HCT116 (cell line): ENCODE data around the gene GNAS. TPM values are rescaled to one million over a fixed set of nuclear protein-coding genes. Genes with fewer than 3 reads are reported as not detected.

ENCODE experiments used
- ATAC-seq: fragments of 200-7000 bp; cut with Tn5 transposase; 2 replicates; pipeline ENCODE4 v1.9.1; 2020; ENCODE audit warnings: mild to moderate bottlenecking, moderate library complexity
- BruUV-seq: library from RNA; stranded (reverse); fragments of 400-500 nt; replicated peaks from 2 replicates; lab custom pipeline; 2021; lab: Mats Ljungman, UMichigan
- CTCF ChIA-PET: fragments of 300-600 bp; sonication (Branson Sonifier 250); formaldehyde crosslinking; loops from one replicate; lab custom pipeline; 2021; ENCODE audit warnings: antibody characterized with exemption; lab: Charles Lee
- POLR2A ChIA-PET: fragments of 300-600, 350-600 bp; sonication (Branson Sonifier 250); formaldehyde crosslinking; loops from one replicate; lab custom pipeline; 2021; ENCODE audit warnings: antibody characterized with exemption; lab: Charles Lee
- RAD21 ChIA-PET, 2 experiments: fragments of 300-600 bp; sonication (Branson Sonifier 250); formaldehyde crosslinking; loops; one replicate each; lab custom pipeline; 2023; ENCODE audit warnings: low total read pairs in 2 of 2; ENCODE audit not compliant: uncharacterized antibody in 2 of 2, unreplicated experiment in 2 of 2, low non-redundant PET in 1 of 2; lab: Charles Lee
- DNase-seq: peaks from one replicate; pipeline ENCODE4 v3.0.0-alpha.2; 2010; ENCODE audit warnings: low read depth, low spot score
- H2AFZ ChIP-seq: fragments of 200-600 bp; shearing (Covaris generic), sonication (generic); 2 replicates; pipeline ENCODE4 v1.6.1; 2017; ENCODE audit warnings: low read depth, mixed run types, mixed read lengths, antibody characterized with exemption, low read length; ENCODE audit not compliant: poor library complexity, severe bottlenecking
- H3K27ac ChIP-seq: 2 replicates; pipeline ENCODE4 v1.5.1; 2012; ENCODE audit warnings: low read depth, low read length
- H3K27me3 ChIP-seq: fragments of 200-600 bp; sonication (generic); 2 replicates; pipeline ENCODE4 v1.6.1; 2016; ENCODE audit warnings: mixed run types, low read length, mixed read lengths; ENCODE audit not compliant: insufficient read depth
- H3K36me3 ChIP-seq, 2 experiments: fragments of 200-500 bp in 1 of 2; fragments of 200-600 bp in 1 of 2; sonication (Bioruptor generic) in 1 of 2; sonication (generic) in 1 of 2; 2 replicates each; pipeline versions ENCODE4 v1.5.1 to v1.6.1; 2014 to 2016; ENCODE audit warnings: low read length in 2 of 2, inconsistent platforms in 1 of 2, mixed read lengths in 1 of 2, mixed run types in 1 of 2; ENCODE audit not compliant: insufficient read depth in 2 of 2, control insufficient read depth in 1 of 2
- H3K4me1 ChIP-seq, 2 experiments: fragments of 200-600 bp in 1 of 2; sonication (generic) in 1 of 2; 2 replicates each; pipeline versions ENCODE4 v1.5.1 to v1.6.1; 2012 to 2017; ENCODE audit warnings: low read length in 2 of 2, inconsistent platforms in 1 of 2, mild to moderate bottlenecking in 1 of 2, mixed read lengths in 1 of 2, mixed run types in 1 of 2, moderate library complexity in 1 of 2; ENCODE audit not compliant: insufficient read depth in 2 of 2, control insufficient read depth in 1 of 2
- H3K4me2 ChIP-seq: fragments of 200-600 bp; sonication (generic); 2 replicates; pipeline ENCODE4 v1.6.1; 2017; ENCODE audit warnings: mixed run types, low read length, mixed read lengths
- H3K4me3 ChIP-seq, 2 experiments: fragments of 200-600 bp in 1 of 2; sonication (generic) in 1 of 2; replicated peaks in 1 of 2; 2 replicates each; pipeline ENCODE4 v1.5.1; 2011 to 2016; ENCODE audit warnings: low read length in 2 of 2, control low read depth in 1 of 2, low read depth in 1 of 2, mild to moderate bottlenecking in 1 of 2, mixed read lengths in 1 of 2, mixed run types in 1 of 2
- H3K79me2 ChIP-seq: fragments of 200-600 bp; sonication (generic); 2 replicates; pipeline ENCODE4 v1.6.1; 2017; ENCODE audit warnings: mild to moderate bottlenecking, mixed run types, low read length, moderate library complexity, mixed read lengths; ENCODE audit not compliant: insufficient read depth
- H3K9ac ChIP-seq: fragments of 200-600 bp; sonication (generic); 2 replicates; pipeline ENCODE4 v1.6.1; 2016; ENCODE audit warnings: low read length, mixed read lengths
- H3K9me2 ChIP-seq: fragments of 200-600 bp; sonication (generic), shearing (Covaris generic); 2 replicates; pipeline ENCODE4 v1.6.1; 2017; ENCODE audit warnings: mixed run types, mild to moderate bottlenecking, moderate library complexity; ENCODE audit not compliant: insufficient read depth
- H3K9me3 ChIP-seq, 2 experiments: fragments of 200-500 bp in 1 of 2; fragments of 200-600 bp in 1 of 2; sonication (Bioruptor generic) in 1 of 2; sonication (generic) in 1 of 2; 2 replicates each; pipeline ENCODE4 v1.6.1; 2014 to 2017; ENCODE audit warnings: low read length in 2 of 2, mixed read lengths in 2 of 2, inconsistent platforms in 1 of 2, low read depth in 1 of 2, mild to moderate bottlenecking in 1 of 2, mixed run types in 1 of 2, moderate library complexity in 1 of 2; ENCODE audit not compliant: control insufficient read depth in 1 of 2, insufficient read depth in 1 of 2
- H4K20me1 ChIP-seq: fragments of 200-600 bp; sonication (generic), shearing (Covaris generic); 2 replicates; pipeline ENCODE4 v1.6.1; 2017; ENCODE audit warnings: mixed run types, mild to moderate bottlenecking, moderate library complexity; ENCODE audit not compliant: insufficient read depth
- CBX3 ChIP-seq: IDR thresholded peaks from 2 replicates; pipeline ENCODE4 v1.6.1; 2012; ENCODE audit warnings: low read depth
- CEBPB ChIP-seq: IDR thresholded peaks from 2 replicates; pipeline ENCODE4 v1.6.1; 2012; ENCODE audit warnings: low read depth
- EGR1 ChIP-seq: IDR thresholded peaks from 2 replicates; pipeline ENCODE4 v1.6.1; 2012; ENCODE audit warnings: low read depth
- ELF1 ChIP-seq: IDR thresholded peaks from 2 replicates; pipeline ENCODE4 v1.6.1; 2012; ENCODE audit warnings: low read depth, borderline replicate concordance
- EZH2 ChIP-seq: fragments of 200-600 bp; sonication (generic); IDR thresholded peaks from 2 replicates; pipeline ENCODE4 v1.6.1; 2017; ENCODE audit warnings: antibody characterized with exemption, mixed run types
- EZH2phosphoT487 ChIP-seq: fragments of 200-600 bp; IDR thresholded peaks from 2 replicates; pipeline ENCODE4 v1.6.1; 2018; ENCODE audit warnings: antibody characterized with exemption, borderline replicate concordance
- FOSL1 ChIP-seq: IDR thresholded peaks from 2 replicates; pipeline ENCODE4 v1.6.1; 2012; ENCODE audit warnings: low read depth
- MAX ChIP-seq: IDR thresholded peaks from 2 replicates; pipeline ENCODE4 v1.6.1; 2012
- POLR2AphosphoS5 ChIP-seq: IDR thresholded peaks from 2 replicates; pipeline ENCODE4 v1.6.1; 2011; ENCODE audit warnings: mild to moderate bottlenecking, low read depth, low read length, moderate library complexity
- RAD21 ChIP-seq: IDR thresholded peaks from 2 replicates; pipeline ENCODE4 v1.6.1; 2012; ENCODE audit warnings: low read depth, mild to moderate bottlenecking
- REST ChIP-seq: IDR thresholded peaks from 2 replicates; pipeline ENCODE4 v1.6.1; 2012; ENCODE audit warnings: low read depth
- SIN3A ChIP-seq: IDR thresholded peaks from 2 replicates; pipeline ENCODE4 v1.6.1; 2012; ENCODE audit warnings: low read depth
- SRF ChIP-seq: IDR thresholded peaks from 2 replicates; pipeline ENCODE4 v1.6.1; 2012; ENCODE audit warnings: low read depth
- TCF7L2 ChIP-seq: IDR thresholded peaks from 2 replicates; pipeline ENCODE4 v1.7.0; 2011; ENCODE audit warnings: borderline replicate concordance, inconsistent platforms; ENCODE audit not compliant: insufficient read depth, insufficient read length; ENCODE audit errors: extremely low read depth
- ZFX ChIP-seq: fragments of 450-650 bp; IDR thresholded peaks from 2 replicates; pipeline ENCODE4 v1.6.1; 2017
- ZNF274 ChIP-seq: fragments of 200-500 bp; sonication (Bioruptor generic); IDR thresholded peaks from 2 replicates; pipeline ENCODE4 v1.6.1; 2014; ENCODE audit warnings: mild to moderate bottlenecking, low read depth, low read length, inconsistent platforms
- intact Hi-C: fragments of 100-400 bp; cut with micrococcal nuclease; formaldehyde crosslinking; loops from 2 replicates; pipeline ENCODE4 v1.10.0; 2022
- total RNA-seq: library from RNA; stranded (reverse); gene quantifications from one replicate; pipeline ENCODE4 v1.2.1, GENCODE V29; 2021; ENCODE audit not compliant: unreplicated experiment

The GNAS gene
- total RNA-seq, 1 experiment from 2014 or later: 699 TPM

GRCh38 chr20:58901488-58902402 lies 49.2 kb downstream of the GNAS start:
- Histone ChIP-seq H3K9me2 (no peaks in the 10 kb centered on the region), H3K79me2 (peaks cover 92% of the 10 kb centered on the region), H3K36me3 (peaks cover 50 to 55% of the 10 kb centered on the region in 2 experiments), H2AFZ (no peak overlapping the region), H3K27me3 (no peaks in the 10 kb centered on the region), H4K20me1 (peaks cover 26% of the 10 kb centered on the region; the same call in 1 of the 2 replicates), H3K4me1 (peaks cover 1 to 3% of the 10 kb centered on the region in 2 experiments), H3K4me3 (no peak overlapping the region), H3K9me3 (no peaks in the 10 kb centered on the region), H3K9ac (no peak overlapping the region), H3K4me2 (no peak overlapping the region), H3K27ac (no peak overlapping the region)
- ATAC-seq: no peak
- ChIA-PET POLR2A (no interaction called here), RAD21 (no interaction called here), CTCF (no interaction called here)
- intact Hi-C loops: loop anchor here (10.0 kb wide), 1 partner anchor 83 kb away; the partner anchor contains the start of gene NELFCD
- no peak for TF ChIP-seq FOSL1
- TF ChIP-seq POLR2AphosphoS5: no peak
- no peak for TF ChIP-seq MAX
- TF ChIP-seq SRF: no peak
- no peak for TF ChIP-seq ELF1
- TF ChIP-seq REST: no peak
- TF ChIP-seq TCF7L2: no peak
- TF ChIP-seq EZH2phosphoT487: no peak
- no peak for TF ChIP-seq ZFX
- no peak for TF ChIP-seq EZH2
- TF ChIP-seq CEBPB: no peak
- no peak for TF ChIP-seq RAD21
- no peak for TF ChIP-seq CBX3
- TF ChIP-seq SIN3A: no peak
- TF ChIP-seq ZNF274: no peak
- TF ChIP-seq EGR1: no peak
- no peak for DNase-seq
- no TSS peak for BruUV-seq
